Lung (tissue), 12 donors: ENCODE data around the gene OR1F1. TPM values are rescaled to one million over a fixed set of nuclear protein-coding genes. Genes with fewer than 3 reads are reported as not detected.

Experiments used
- ATAC-seq: fragments of 200-7000 bp; cut with Tn5 transposase; one replicate; pipeline ENCODE4 v1.9.1; 2020; ENCODE audit warnings: moderate number of reproducible peaks; ENCODE audit not compliant: insufficient read depth, low FRiP score
- DNase-seq, 3 donors: peaks; one replicate each; pipeline ENCODE4 v3.0.0-alpha.2; 2013 to 2017
- H3K27ac ChIP-seq, 2 donors: one replicate each; pipeline ENCODE4 v1.5.1; 2013; ENCODE audit warnings: mild to moderate bottlenecking in 2 of 2, moderate library complexity in 2 of 2, control low read depth in 1 of 2, inconsistent platforms in 1 of 2, low read depth in 1 of 2, low read length in 1 of 2
- H3K27me3 ChIP-seq, 3 donors: one replicate each; pipeline ENCODE4 v1.5.1; 2013; ENCODE audit warnings: low read length in 2 of 3; ENCODE audit not compliant: control insufficient read depth in 3 of 3, insufficient read depth in 3 of 3
- H3K36me3 ChIP-seq, 4 donors: one replicate each; pipeline ENCODE4 v1.5.1; 2013; ENCODE audit warnings: low read length in 4 of 4, mild to moderate bottlenecking in 1 of 4, moderate library complexity in 1 of 4; ENCODE audit not compliant: control insufficient read depth in 4 of 4, insufficient read depth in 4 of 4
- H3K4me1 ChIP-seq, 5 donors: one replicate each; pipeline ENCODE4 v1.5.1; 2013; ENCODE audit warnings: low read length in 5 of 5, mild to moderate bottlenecking in 2 of 5, moderate library complexity in 1 of 5; ENCODE audit not compliant: control insufficient read depth in 5 of 5, insufficient read depth in 5 of 5
- H3K4me3 ChIP-seq: one replicate; pipeline ENCODE4 v1.5.1; 2013; ENCODE audit warnings: mild to moderate bottlenecking, control low read depth, moderate library complexity
- H3K9ac ChIP-seq, 2 donors: one replicate each; pipeline ENCODE4 v1.5.1; 2013; ENCODE audit warnings: low read length in 2 of 2, control low read depth in 1 of 2; ENCODE audit not compliant: insufficient read depth in 1 of 2
- H3K9me3 ChIP-seq, 4 donors: one replicate each; pipeline ENCODE4 v1.5.1; 2013; ENCODE audit warnings: low read length in 3 of 4, mild to moderate bottlenecking in 1 of 4, moderate library complexity in 1 of 4; ENCODE audit not compliant: control insufficient read depth in 4 of 4, insufficient read depth in 3 of 4
- WGBS, 2 donors: extraction: QIAGEN DNeasy Blood & Tissue Kit; methylation state at CpG; one replicate each; pipeline ENCODE4 v1.1.7; 2013; 5-methylcytosine and 5-hydroxymethylcytosine counted together
- polyA plus RNA-seq, 2 donors: library from polyadenylated mRNA; stranded (reverse); fragments of 200-250 nt; gene quantifications; one replicate each; pipeline ENCODE4 v1.2.1, GENCODE V29; 2013
- total RNA-seq, 2 donors: library from RNA; depleted of rRNA in 1 of 2; stranded (reverse); fragments of >200 nt in 1 of 2; gene quantifications; one replicate each; pipeline ENCODE4 v1.2.1, GENCODE V29; 2014 to 2021
- TF ChIP-seq, protein P1 (sequence below): IDR thresholded peaks from 2 replicates; pipeline ENCODE4 v1.5.1; 2012; ENCODE audit warnings: mild to moderate bottlenecking; ENCODE audit errors: control extremely low read depth, extremely low read depth
- donor health status: control.
- donor health status: control.
- donor health status: Bipolar disorder and iron deficiency.
- donor health status: healthy.
- donor health status: DM: yes; HTN: yes; CAD: no.

Gene OR1F1
- total and polyA plus RNA-seq, 4 donors = not detected

DNA sequence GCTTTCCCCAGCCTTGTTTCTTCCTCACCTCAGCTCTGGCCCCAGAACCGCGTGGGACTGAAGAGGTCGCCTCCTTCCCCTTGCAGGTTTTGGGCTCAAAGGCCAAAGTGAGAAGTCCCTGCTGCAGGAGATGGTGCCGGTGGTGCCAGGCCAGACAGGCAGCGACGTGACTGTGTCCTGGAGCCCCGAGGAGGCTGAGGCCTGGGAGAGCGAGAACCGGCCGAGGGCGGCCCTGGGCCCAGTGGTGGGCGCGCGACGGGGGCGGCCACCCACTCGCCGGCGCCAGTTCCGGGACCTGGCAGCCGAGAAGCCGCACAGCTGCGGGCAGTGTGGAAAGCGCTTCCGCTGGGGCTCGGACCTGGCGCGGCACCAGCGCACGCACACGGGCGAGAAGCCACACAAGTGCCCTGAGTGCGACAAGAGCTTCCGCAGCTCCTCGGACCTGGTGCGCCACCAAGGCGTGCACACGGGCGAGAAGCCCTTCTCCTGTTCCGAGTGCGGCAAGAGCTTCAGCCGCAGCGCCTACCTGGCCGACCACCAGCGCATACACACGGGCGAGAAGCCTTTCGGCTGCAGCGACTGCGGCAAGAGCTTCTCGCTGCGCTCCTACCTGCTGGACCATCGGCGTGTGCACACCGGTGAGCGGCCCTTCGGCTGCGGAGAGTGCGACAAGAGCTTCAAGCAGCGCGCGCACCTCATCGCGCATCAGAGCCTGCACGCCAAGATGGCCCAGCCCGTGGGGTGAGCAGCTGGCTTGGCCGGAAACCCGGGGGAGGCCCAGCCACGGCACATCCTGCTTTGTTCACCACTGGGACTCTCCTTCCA, 47.2 kb upstream of the OR1F1 start:
- no peak overlapping the region for H3K27ac ChIP-seq
- no peak overlapping the region for H3K4me3 ChIP-seq
- no peaks in the 10 kb centered on the region for H3K9me3 ChIP-seq
- TF ChIP-seq, protein P1, sequence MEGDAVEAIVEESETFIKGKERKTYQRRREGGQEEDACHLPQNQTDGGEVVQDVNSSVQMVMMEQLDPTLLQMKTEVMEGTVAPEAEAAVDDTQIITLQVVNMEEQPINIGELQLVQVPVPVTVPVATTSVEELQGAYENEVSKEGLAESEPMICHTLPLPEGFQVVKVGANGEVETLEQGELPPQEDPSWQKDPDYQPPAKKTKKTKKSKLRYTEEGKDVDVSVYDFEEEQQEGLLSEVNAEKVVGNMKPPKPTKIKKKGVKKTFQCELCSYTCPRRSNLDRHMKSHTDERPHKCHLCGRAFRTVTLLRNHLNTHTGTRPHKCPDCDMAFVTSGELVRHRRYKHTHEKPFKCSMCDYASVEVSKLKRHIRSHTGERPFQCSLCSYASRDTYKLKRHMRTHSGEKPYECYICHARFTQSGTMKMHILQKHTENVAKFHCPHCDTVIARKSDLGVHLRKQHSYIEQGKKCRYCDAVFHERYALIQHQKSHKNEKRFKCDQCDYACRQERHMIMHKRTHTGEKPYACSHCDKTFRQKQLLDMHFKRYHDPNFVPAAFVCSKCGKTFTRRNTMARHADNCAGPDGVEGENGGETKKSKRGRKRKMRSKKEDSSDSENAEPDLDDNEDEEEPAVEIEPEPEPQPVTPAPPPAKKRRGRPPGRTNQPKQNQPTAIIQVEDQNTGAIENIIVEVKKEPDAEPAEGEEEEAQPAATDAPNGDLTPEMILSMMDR = no peak
- no peak overlapping the region for H3K9ac ChIP-seq
- peaks cover 0 to 44% (median 5%) of the 10 kb centered on the region in 4 donors for H3K36me3 ChIP-seq
- WGBS, 2 donors = 95 to 96% methylated on average over 66 to 69 of the region's 69 CpGs
- no peak for DNase-seq
- H3K27me3 ChIP-seq = no peaks in the 10 kb centered on the region
- no peak for ATAC-seq
- peaks cover 0 to 4% (median 0%) of the 10 kb centered on the region in 5 donors for H3K4me1 ChIP-seq

DNA sequence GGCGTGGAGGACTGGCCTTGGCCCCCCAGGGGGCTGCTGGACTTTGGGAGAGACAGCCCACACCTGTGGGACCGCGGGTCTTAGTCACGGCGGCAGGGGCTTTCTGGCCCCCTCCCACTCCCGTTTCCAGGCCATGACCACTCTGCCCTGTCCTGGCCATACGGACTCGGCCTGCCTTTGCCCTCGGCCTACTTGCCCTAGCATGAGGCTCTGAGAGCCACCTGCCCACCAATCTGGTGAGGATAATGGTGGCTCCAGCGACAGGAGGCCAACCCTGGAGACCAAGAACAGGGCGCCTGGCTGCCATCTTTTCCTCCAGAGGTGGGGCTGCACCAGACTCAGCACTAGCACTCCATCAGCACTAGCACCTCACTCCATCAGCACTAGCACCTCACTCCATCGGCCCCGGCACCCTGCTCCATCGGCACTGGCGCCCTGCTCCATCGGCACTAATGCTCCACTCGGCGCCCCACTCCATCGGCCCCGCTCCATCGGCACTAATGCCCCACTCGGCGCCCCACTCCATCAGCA, 46.2 kb upstream of the OR1F1 start:
- no peaks in the 10 kb centered on the region for H3K9me3 ChIP-seq
- ATAC-seq (no peak), DNase-seq (no peak)
- 96 to 98% methylated on average over 23 of the region's 23 CpGs for WGBS, 2 donors
- H3K36me3 ChIP-seq = peaks cover 0 to 44% (median 5%) of the 10 kb centered on the region in 4 donors
- TF ChIP-seq, protein P1 = no peak
- no peak overlapping the region for H3K4me3 ChIP-seq
- no peak overlapping the region for H3K9ac ChIP-seq
- H3K27me3 ChIP-seq = no peaks in the 10 kb centered on the region
- H3K4me1 ChIP-seq = no peaks in the 10 kb centered on the region
- H3K27ac ChIP-seq = no peak overlapping the region

DNA sequence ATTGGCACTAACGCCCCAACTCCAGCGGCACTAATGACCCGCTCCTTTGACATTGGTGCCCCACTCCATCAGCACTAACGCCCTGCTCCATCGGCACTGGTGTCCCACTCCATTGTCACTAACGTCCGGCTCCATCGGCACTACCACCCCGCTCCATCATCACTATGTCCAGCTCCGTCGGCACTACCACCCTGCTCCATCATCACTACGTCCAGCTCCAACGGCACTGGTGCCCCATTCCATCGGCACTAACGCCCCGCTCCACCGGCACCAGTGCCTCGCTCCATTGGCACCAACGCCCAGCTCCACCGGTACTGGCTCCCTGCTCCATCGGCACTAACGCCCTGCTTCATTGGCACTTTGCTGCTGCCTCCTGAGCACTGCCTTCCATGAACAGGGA, 45.7 kb upstream of the OR1F1 start:
- no peaks in the 10 kb centered on the region for H3K9me3 ChIP-seq
- H3K4me3 ChIP-seq = no peak overlapping the region
- H3K9ac ChIP-seq = no peak overlapping the region
- H3K4me1 ChIP-seq = no peaks in the 10 kb centered on the region
- WGBS, 2 donors = 98% methylated on average over 22 of the region's 22 CpGs
- H3K27me3 ChIP-seq = no peaks in the 10 kb centered on the region
- ATAC-seq = no peak
- DNase-seq = no peak
- TF ChIP-seq, protein P1 = no peak
- H3K27ac ChIP-seq = no peak overlapping the region
- peaks cover 0 to 43% (median 5%) of the 10 kb centered on the region in 4 donors for H3K36me3 ChIP-seq
